HepG2 (cell line): ENCODE measurements around the gene TLR9. TPM values are rescaled to one million over a fixed set of nuclear protein-coding genes. Genes with fewer than 3 reads are reported as not detected.

Source experiments
- CHD4 ChIP-seq: fragments of 200-600 bp; sonication (generic); IDR thresholded peaks from 2 replicates; pipeline ENCODE4 v1.7.0; 2017; ENCODE audit warnings: mild to moderate bottlenecking, low read length, borderline replicate concordance
- EED ChIP-seq: sonication (generic); formaldehyde crosslinking; IDR thresholded peaks from 2 replicates; pipeline ENCODE4 v1.5.0; 2020; ENCODE audit warnings: mild to moderate bottlenecking, missing genetic modification reagents
- FOSL2 ChIP-seq: sonication (generic); formaldehyde crosslinking; IDR thresholded peaks from 2 replicates; pipeline ENCODE4 v1.4.0; 2020; ENCODE audit warnings: missing genetic modification reagents
- FOXK1 ChIP-seq: sonication (generic); formaldehyde crosslinking; IDR thresholded peaks from 2 replicates; pipeline ENCODE4 v1.4.0; 2020; ENCODE audit warnings: low read depth, missing genetic modification reagents, borderline replicate concordance
- GATAD2A ChIP-seq: IDR thresholded peaks from 2 replicates; pipeline ENCODE4 v1.6.1; 2016
- MBD4 ChIP-seq: IDR thresholded peaks from 2 replicates; pipeline ENCODE4 v1.6.1; 2012; ENCODE audit warnings: low read length, inconsistent platforms, borderline replicate concordance
- NFKBIZ ChIP-seq: IDR thresholded peaks from 2 replicates; pipeline ENCODE4 v1.6.1; 2018; ENCODE audit warnings: missing genetic modification reagents, missing compliant biosample characterization
- PCBP1 ChIP-seq: fragments of 200-400 bp; formaldehyde crosslinking; IDR thresholded peaks from 2 replicates; pipeline ENCODE4 v1.6.1; 2017; ENCODE audit warnings: mild to moderate bottlenecking, low read depth, low read length, borderline replicate concordance
- POLR2AphosphoS2 ChIP-seq: IDR thresholded peaks from 2 replicates; pipeline ENCODE4 v1.6.1; 2011; ENCODE audit warnings: low read depth, low read length, improper control_type of control experiment
- RFX1 ChIP-seq: fragments of 450-650 bp; IDR thresholded peaks from 2 replicates; pipeline ENCODE4 v1.6.1; 2017
- YY1 ChIP-seq: IDR thresholded peaks from 2 replicates; pipeline ENCODE4 v1.6.1; 2011; ENCODE audit warnings: low read length, low read depth, moderate library complexity, mild to moderate bottlenecking; ENCODE audit not compliant: insufficient read depth, insufficient replicate concordance
- ZNF619 ChIP-seq: sonication (generic); formaldehyde crosslinking; IDR thresholded peaks from 2 replicates; pipeline ENCODE4 v1.4.0; 2020; ENCODE audit warnings: mild to moderate bottlenecking, missing genetic modification reagents
- ZNF83 ChIP-seq: sonication (generic); formaldehyde crosslinking; IDR thresholded peaks from 2 replicates; pipeline ENCODE4 v1.4.0; 2020; ENCODE audit warnings: missing genetic modification reagents, mild to moderate bottlenecking, borderline replicate concordance
- polyA plus RNA-seq, 8 experiments: library from polyadenylated mRNA; depleted of rRNA in 3 of 8; stranded (reverse) in 7 of 8; unstranded in 1 of 8; fragments of >200 nt; fragmentation: Illumina TruSeq in 4 of 8; extraction: Trizol in 4 of 8; gene quantifications; 2 replicates each; pipeline versions ENCODE4 v1.2.1 to v1.2.3, GENCODE V29; 2011 to 2016; ENCODE audit warnings: low read depth in 4 of 8, missing spikeins in 1 of 8, mixed read lengths in 1 of 8; ENCODE audit not compliant: insufficient read depth in 1 of 8
- total RNA-seq, 5 experiments: library from RNA; depleted of rRNA; stranded (reverse); fragments of >200 nt; fragmentation: Illumina TruSeq; extraction: Trizol; gene quantifications; 2 replicates each; pipeline ENCODE4 v1.2.3, GENCODE V29; 2016; ENCODE audit warnings: low read depth in 1 of 5
- TF ChIP-seq, protein P1 (sequence below): sonication (generic); formaldehyde crosslinking; IDR thresholded peaks from 2 replicates; pipeline ENCODE4 v1.8.0; 2022; ENCODE audit warnings: mild to moderate bottlenecking, missing genetic modification reagents; ENCODE audit not compliant: insufficient replicate concordance
- TF ChIP-seq, protein P2 (sequence below): sonication (generic); formaldehyde crosslinking; IDR thresholded peaks from 2 replicates; pipeline ENCODE4 v1.8.0; 2022; ENCODE audit warnings: missing genetic modification reagents, low read depth, mild to moderate bottlenecking, borderline replicate concordance
- TF ChIP-seq, protein P3 (sequence below): IDR thresholded peaks from 2 replicates; pipeline ENCODE4 v1.6.1; 2016; ENCODE audit warnings: missing compliant biosample characterization, missing genetic modification reagents, borderline replicate concordance
- TF ChIP-seq, protein P4 (sequence below): sonication (generic); formaldehyde crosslinking; IDR thresholded peaks from 2 replicates; pipeline ENCODE4 v1.4.0; 2020; ENCODE audit warnings: missing genetic modification reagents
- TF ChIP-seq, protein P5 (sequence below): sonication (generic); formaldehyde crosslinking; IDR thresholded peaks from 2 replicates; pipeline ENCODE4 v1.5.1; 2020; ENCODE audit warnings: mild to moderate bottlenecking, missing genetic modification reagents, moderate library complexity

TLR9 gene
- total and polyA plus RNA-seq, 2 of the 13 experiments (the other 11 are each of a cell fraction or from before 2014, with no cell fraction given) = not detected

DNA sequence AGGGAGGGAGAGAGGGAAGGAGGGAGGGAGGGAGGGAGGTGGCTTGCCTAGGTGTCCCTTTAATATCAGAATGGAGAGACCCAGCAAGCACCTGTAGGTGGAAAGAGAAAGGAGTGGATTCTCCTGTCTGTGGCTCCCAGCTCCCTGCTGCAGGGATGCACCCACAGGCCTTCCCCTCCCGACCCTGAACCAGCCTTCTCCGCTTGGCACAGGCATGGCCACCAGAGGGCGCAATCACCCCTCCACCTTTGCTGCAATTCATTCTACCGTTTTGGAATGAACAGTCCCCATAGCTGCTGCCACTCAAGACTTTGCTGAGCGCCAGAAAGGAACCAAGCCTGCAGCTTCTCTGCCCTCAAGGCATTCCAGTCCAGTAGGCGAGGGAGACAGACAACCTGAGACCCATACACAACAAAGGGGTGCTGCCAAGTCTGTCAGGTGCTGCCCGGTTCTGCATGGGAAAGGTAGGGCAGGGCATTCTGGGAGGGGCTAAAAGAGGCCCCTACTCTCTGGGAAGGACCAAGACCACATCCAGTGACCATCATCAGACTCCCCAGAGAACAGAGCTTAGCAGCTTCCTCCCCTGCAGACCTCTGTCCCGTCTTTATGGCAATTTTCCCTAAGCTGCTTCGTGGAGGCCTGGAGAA lies 4.9 kb downstream of the TLR9 start (continued):
- TF ChIP-seq, protein P1, sequence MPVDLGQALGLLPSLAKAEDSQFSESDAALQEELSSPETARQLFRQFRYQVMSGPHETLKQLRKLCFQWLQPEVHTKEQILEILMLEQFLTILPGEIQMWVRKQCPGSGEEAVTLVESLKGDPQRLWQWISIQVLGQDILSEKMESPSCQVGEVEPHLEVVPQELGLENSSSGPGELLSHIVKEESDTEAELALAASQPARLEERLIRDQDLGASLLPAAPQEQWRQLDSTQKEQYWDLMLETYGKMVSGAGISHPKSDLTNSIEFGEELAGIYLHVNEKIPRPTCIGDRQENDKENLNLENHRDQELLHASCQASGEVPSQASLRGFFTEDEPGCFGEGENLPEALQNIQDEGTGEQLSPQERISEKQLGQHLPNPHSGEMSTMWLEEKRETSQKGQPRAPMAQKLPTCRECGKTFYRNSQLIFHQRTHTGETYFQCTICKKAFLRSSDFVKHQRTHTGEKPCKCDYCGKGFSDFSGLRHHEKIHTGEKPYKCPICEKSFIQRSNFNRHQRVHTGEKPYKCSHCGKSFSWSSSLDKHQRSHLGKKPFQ (CRISPR knock-in tag) = no peak
- TF ChIP-seq POLR2AphosphoS2 = no peak
- TF ChIP-seq, protein P2, sequence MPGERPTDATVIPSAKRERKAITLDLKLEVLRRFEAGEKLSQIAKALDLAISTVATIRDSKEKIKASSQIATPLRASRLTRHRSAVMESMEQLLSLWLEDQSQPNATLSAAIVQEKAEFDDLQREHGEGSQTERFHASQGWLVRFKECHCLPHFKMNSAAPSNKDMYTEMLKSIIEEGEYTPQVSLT = no peak
- peak; percentile 84; the same call in 1 of the 2 replicates for TF ChIP-seq PCBP1
- TF ChIP-seq MBD4 = no peak
- TF ChIP-seq YY1 = peak; percentile 58
- TF ChIP-seq RFX1 = no peak
- no peak for TF ChIP-seq CHD4
- TF ChIP-seq, protein P3, sequence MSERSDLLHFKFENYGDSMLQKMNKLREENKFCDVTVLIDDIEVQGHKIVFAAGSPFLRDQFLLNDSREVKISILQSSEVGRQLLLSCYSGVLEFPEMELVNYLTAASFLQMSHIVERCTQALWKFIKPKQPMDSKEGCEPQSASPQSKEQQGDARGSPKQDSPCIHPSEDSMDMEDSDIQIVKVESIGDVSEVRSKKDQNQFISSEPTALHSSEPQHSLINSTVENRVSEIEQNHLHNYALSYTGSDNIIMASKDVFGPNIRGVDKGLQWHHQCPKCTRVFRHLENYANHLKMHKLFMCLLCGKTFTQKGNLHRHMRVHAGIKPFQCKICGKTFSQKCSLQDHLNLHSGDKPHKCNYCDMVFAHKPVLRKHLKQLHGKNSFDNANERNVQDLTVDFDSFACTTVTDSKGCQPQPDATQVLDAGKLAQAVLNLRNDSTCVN (CRISPR knock-in tag) = peak; percentile 57; the same call in 1 of the 2 replicates
- TF ChIP-seq, protein P4, sequence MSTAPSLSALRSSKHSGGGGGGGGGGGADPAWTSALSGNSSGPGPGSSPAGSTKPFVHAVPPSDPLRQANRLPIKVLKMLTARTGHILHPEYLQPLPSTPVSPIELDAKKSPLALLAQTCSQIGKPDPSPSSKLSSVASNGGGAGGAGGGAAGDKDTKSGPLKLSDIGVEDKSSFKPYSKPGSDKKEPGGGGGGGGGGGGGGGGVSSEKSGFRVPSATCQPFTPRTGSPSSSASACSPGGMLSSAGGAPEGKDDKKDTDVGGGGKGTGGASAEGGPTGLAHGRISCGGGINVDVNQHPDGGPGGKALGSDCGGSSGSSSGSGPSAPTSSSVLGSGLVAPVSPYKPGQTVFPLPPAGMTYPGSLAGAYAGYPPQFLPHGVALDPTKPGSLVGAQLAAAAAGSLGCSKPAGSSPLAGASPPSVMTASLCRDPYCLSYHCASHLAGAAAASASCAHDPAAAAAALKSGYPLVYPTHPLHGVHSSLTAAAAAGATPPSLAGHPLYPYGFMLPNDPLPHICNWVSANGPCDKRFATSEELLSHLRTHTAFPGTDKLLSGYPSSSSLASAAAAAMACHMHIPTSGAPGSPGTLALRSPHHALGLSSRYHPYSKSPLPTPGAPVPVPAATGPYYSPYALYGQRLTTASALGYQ (CRISPR knock-in tag) = no peak
- TF ChIP-seq ZNF83 (CRISPR knock-in tag) = no peak
- TF ChIP-seq FOSL2 = peak; percentile 29; the same call in 1 of the 2 replicates
- no peak for TF ChIP-seq NFKBIZ (CRISPR knock-in tag)
- TF ChIP-seq ZNF619 = 0 out of 2 replicates have a peak, but pooled peaks have one; percentile 48
- TF ChIP-seq FOXK1 (CRISPR knock-in tag) = no peak
- TF ChIP-seq GATAD2A = peak; percentile 53; the same call in 1 of the 2 replicates
- TF ChIP-seq, protein P5, sequence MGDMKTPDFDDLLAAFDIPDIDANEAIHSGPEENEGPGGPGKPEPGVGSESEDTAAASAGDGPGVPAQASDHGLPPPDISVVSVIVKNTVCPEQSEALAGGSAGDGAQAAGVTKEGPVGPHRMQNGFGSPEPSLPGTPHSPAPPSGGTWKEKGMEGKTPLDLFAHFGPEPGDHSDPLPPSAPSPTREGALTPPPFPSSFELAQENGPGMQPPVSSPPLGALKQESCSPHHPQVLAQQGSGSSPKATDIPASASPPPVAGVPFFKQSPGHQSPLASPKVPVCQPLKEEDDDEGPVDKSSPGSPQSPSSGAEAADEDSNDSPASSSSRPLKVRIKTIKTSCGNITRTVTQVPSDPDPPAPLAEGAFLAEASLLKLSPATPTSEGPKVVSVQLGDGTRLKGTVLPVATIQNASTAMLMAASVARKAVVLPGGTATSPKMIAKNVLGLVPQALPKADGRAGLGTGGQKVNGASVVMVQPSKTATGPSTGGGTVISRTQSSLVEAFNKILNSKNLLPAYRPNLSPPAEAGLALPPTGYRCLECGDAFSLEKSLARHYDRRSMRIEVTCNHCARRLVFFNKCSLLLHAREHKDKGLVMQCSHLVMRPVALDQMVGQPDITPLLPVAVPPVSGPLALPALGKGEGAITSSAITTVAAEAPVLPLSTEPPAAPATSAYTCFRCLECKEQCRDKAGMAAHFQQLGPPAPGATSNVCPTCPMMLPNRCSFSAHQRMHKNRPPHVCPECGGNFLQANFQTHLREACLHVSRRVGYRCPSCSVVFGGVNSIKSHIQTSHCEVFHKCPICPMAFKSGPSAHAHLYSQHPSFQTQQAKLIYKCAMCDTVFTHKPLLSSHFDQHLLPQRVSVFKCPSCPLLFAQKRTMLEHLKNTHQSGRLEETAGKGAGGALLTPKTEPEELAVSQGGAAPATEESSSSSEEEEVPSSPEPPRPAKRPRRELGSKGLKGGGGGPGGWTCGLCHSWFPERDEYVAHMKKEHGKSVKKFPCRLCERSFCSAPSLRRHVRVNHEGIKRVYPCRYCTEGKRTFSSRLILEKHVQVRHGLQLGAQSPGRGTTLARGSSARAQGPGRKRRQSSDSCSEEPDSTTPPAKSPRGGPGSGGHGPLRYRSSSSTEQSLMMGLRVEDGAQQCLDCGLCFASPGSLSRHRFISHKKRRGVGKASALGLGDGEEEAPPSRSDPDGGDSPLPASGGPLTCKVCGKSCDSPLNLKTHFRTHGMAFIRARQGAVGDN = peak; percentile 34
- no peak for TF ChIP-seq EED (CRISPR knock-in tag)
